ENCODE data around the gene RPS15. TPM values are rescaled to one million over a fixed set of nuclear protein-coding genes. Genes with fewer than 3 reads are reported as not detected.

Gene RPS15
- total RNA-seq, 1 donor from 2014 or later = 1,045 TPM

GRCh38 chr19:1486720-1487575 lies 48.8 kb downstream of the RPS15 start:
- Histone ChIP-seq H4K20me1 (ENCODE audit: insufficient read depth, low read length) (no peaks in the 10 kb centered on the region), H2AFZ (ENCODE audit: low read depth, low read length) (no peak overlapping the region), H3K79me2 (ENCODE audit: insufficient read depth, low read length) (no peaks in the 10 kb centered on the region), H3K27me3 (ENCODE audit: insufficient read depth, low read length) (peaks cover 5% of the 10 kb centered on the region), H3K4me1 (ENCODE audit: insufficient read depth, low read length) (peaks cover 15% of the 10 kb centered on the region), H3K36me3 (ENCODE audit: insufficient read depth, low read length) (no peaks in the 10 kb centered on the region), H3K4me2 (ENCODE audit: low read length) (no peak overlapping the region), H3K9ac (ENCODE audit: low read length) (no peak overlapping the region), H3K4me3 (ENCODE audit: insufficient read depth, low read depth, low read length) (no peak overlapping the region), H3K27ac (ENCODE audit: low read depth, low read length) (no peak overlapping the region), H3K9me3 (ENCODE audit: insufficient read depth, low read depth, low read length) (no peaks in the 10 kb centered on the region)
- no peak for TF ChIP-seq CTCF (IDR thresholded peaks at IDR 0.05; ENCODE audit: insufficient read depth, low read depth, low read length)
- no peak for TF ChIP-seq EZH2 (IDR thresholded peaks at IDR 0.05; ENCODE audit: insufficient read depth, low read length)
- DNase-seq (ENCODE audit: low read depth) = no peak
- no peak overlapping the region for H3K27ac Mint-ChIP-seq (ENCODE audit: unreplicated experiment)
- peaks cover 3% of the 10 kb centered on the region for H3K4me1 Mint-ChIP-seq (ENCODE audit: low read depth, unreplicated experiment)
- peaks cover 2% of the 10 kb centered on the region for H3K36me3 Mint-ChIP-seq (ENCODE audit: low read depth, unreplicated experiment)
- H3K9me3 Mint-ChIP-seq (ENCODE audit: unreplicated experiment) = no peaks in the 10 kb centered on the region
- H3K27me3 Mint-ChIP-seq (ENCODE audit: low read depth, unreplicated experiment) = peaks cover under 1% of the 10 kb centered on the region
- no peak for FAIRE-seq
- no peak overlapping the region for H3K4me3 Mint-ChIP-seq (ENCODE audit: unreplicated experiment)

- Histone ChIP-seq H3K27ac (ENCODE audit: low read depth, low read length) (no peak overlapping the region), H3K9ac (ENCODE audit: low read length) (no peak overlapping the region), H3K4me2 (ENCODE audit: low read length) (no peak overlapping the region), H3K9me3 (ENCODE audit: insufficient read depth, low read depth, low read length) (no peaks in the 10 kb centered on the region), H4K20me1 (ENCODE audit: insufficient read depth, low read length) (no peaks in the 10 kb centered on the region), H2AFZ (ENCODE audit: low read depth, low read length) (no peak overlapping the region), H3K36me3 (ENCODE audit: insufficient read depth, low read length) (no peaks in the 10 kb centered on the region), H3K4me1 (ENCODE audit: insufficient read depth, low read length) (peaks cover 15% of the 10 kb centered on the region), H3K4me3 (ENCODE audit: insufficient read depth, low read depth, low read length) (no peak overlapping the region), H3K79me2 (ENCODE audit: insufficient read depth, low read length) (no peaks in the 10 kb centered on the region), H3K27me3 (ENCODE audit: insufficient read depth, low read length) (peaks cover 5% of the 10 kb centered on the region)
- Mint-ChIP-seq H3K27me3 (ENCODE audit: low read depth, unreplicated experiment) (peaks cover 2% of the 10 kb centered on the region), H3K4me1 (ENCODE audit: low read depth, unreplicated experiment) (peaks cover 3% of the 10 kb centered on the region), H3K36me3 (ENCODE audit: low read depth, unreplicated experiment) (peaks cover 2% of the 10 kb centered on the region), H3K9me3 (ENCODE audit: unreplicated experiment) (no peaks in the 10 kb centered on the region), H3K4me3 (ENCODE audit: unreplicated experiment) (no peak overlapping the region), H3K27ac (ENCODE audit: unreplicated experiment) (no peak overlapping the region)
- no peak for TF ChIP-seq EZH2 (IDR thresholded peaks at IDR 0.05; ENCODE audit: insufficient read depth, low read length)
- DNase-seq (ENCODE audit: low read depth) (no peak), FAIRE-seq (no peak)
Observed at GRCh38 chr19:1487576-1488281, 49.5 kb downstream of the RPS15 start.

- Histone ChIP-seq H3K36me3 (ENCODE audit: insufficient read depth, low read length) (no peaks in the 10 kb centered on the region), H3K9me3 (ENCODE audit: insufficient read depth, low read depth, low read length) (no peaks in the 10 kb centered on the region), H3K9ac (ENCODE audit: low read length) (no peak overlapping the region), H3K4me1 (ENCODE audit: insufficient read depth, low read length) (peaks cover 15% of the 10 kb centered on the region), H2AFZ (ENCODE audit: low read depth, low read length) (no peak overlapping the region), H3K4me2 (ENCODE audit: low read length) (no peak overlapping the region), H3K27me3 (ENCODE audit: insufficient read depth, low read length) (peaks cover 5% of the 10 kb centered on the region), H3K79me2 (ENCODE audit: insufficient read depth, low read length) (no peaks in the 10 kb centered on the region), H3K4me3 (ENCODE audit: insufficient read depth, low read depth, low read length) (no peak overlapping the region), H4K20me1 (ENCODE audit: insufficient read depth, low read length) (no peaks in the 10 kb centered on the region), H3K27ac (ENCODE audit: low read depth, low read length) (no peak overlapping the region)
- peaks cover 3% of the 10 kb centered on the region for H3K4me1 Mint-ChIP-seq (ENCODE audit: low read depth, unreplicated experiment)
- no peaks in the 10 kb centered on the region for H3K9me3 Mint-ChIP-seq (ENCODE audit: unreplicated experiment)
- H3K27me3 Mint-ChIP-seq (ENCODE audit: low read depth, unreplicated experiment) = peaks cover 2% of the 10 kb centered on the region
- peaks cover 2% of the 10 kb centered on the region for H3K36me3 Mint-ChIP-seq (ENCODE audit: low read depth, unreplicated experiment)
- H3K27ac Mint-ChIP-seq (ENCODE audit: unreplicated experiment) = no peak overlapping the region
- no peak for DNase-seq (ENCODE audit: low read depth)
- H3K4me3 Mint-ChIP-seq (ENCODE audit: unreplicated experiment) = no peak overlapping the region
- TF ChIP-seq CTCF (IDR thresholded peaks at IDR 0.05; ENCODE audit: insufficient read depth, low read depth, low read length) (no peak), EZH2 (IDR thresholded peaks at IDR 0.05; ENCODE audit: insufficient read depth, low read length) (no peak)
- no peak for FAIRE-seq
Observed at GRCh38 chr19:1488282-1488601, 50.0 kb downstream of the RPS15 start.
